ENCODE data around the gene HSD17B7. TPM values are rescaled to one million over a fixed set of nuclear protein-coding genes. Genes with fewer than 3 reads are reported as not detected.
"Not testable (repeated sequence)": the region's sequence is repeated elsewhere in the genome, so short reads cannot be mapped to it uniquely, and the experiment has no call there.

The HSD17B7 gene
- total RNA-seq, 4 donors from 2014 or later, result 6.8 to 11.3 (median 9.7) TPM

GRCh38 chr1:162774007-162774406 lies 16.5 kb upstream of the HSD17B7 start:
- peak overlapping the region in 1 of 4 donors; percentile 25 for H3K27ac ChIP-seq
- no peak for ATAC-seq
- TF ChIP-seq CTCF (IDR thresholded peaks at IDR 0.05), result no peak
- no peaks in the 10 kb centered on the region for H3K9me3 ChIP-seq
- H3K4me1 ChIP-seq, result no peaks in the 10 kb centered on the region
- peaks cover 0 to 94% of the 10 kb centered on the region in 2 donors for H3K36me3 ChIP-seq
- no peak overlapping the region for H3K4me3 ChIP-seq
- no peaks in the 10 kb centered on the region for H3K27me3 ChIP-seq

GRCh38 chr1:162779043-162779442 lies 11.5 kb upstream of the HSD17B7 start:
- WGBS, 2 donors (ENCODE audit: low coverage in 1 of 2), result 88% methylated on average over 1 of the region's 1 CpG; no CpG with 5 or more reads in 1 of the 2 donors
- Histone ChIP-seq H3K27me3 (no peaks in the 10 kb centered on the region), H3K4me3 (no peak overlapping the region), H3K9me3 (no peaks in the 10 kb centered on the region), H3K4me1 (no peaks in the 10 kb centered on the region), H3K27ac (no peak overlapping the region), H3K36me3 (peaks cover 0 to 78% of the 10 kb centered on the region in 2 donors)
- no peak for ATAC-seq
- TF ChIP-seq CTCF (IDR thresholded peaks at IDR 0.05), result no peak
- TF ChIP-seq EP300 (IDR thresholded peaks at IDR 0.05), result no peak
- TF ChIP-seq POLR2A (IDR thresholded peaks at IDR 0.05), result no peak
- TF ChIP-seq POLR2AphosphoS5 (IDR thresholded peaks at IDR 0.05), result no peak

GRCh38 chr1:162782671-162783070 lies 7.8 kb upstream of the HSD17B7 start:
- no peak overlapping the region for H3K4me3 ChIP-seq
- H3K27me3 ChIP-seq, result no peaks in the 10 kb centered on the region
- peaks cover 0 to 47% of the 10 kb centered on the region in 2 donors for H3K36me3 ChIP-seq
- no peaks in the 10 kb centered on the region for H3K9me3 ChIP-seq
- H3K27ac ChIP-seq, result no peak overlapping the region
- no peak for ATAC-seq
- H3K4me1 ChIP-seq, result no peaks in the 10 kb centered on the region
- TF ChIP-seq CTCF (IDR thresholded peaks at IDR 0.05) (no peak), POLR2A (IDR thresholded peaks at IDR 0.05) (no peak), EP300 (IDR thresholded peaks at IDR 0.05) (no peak), POLR2AphosphoS5 (IDR thresholded peaks at IDR 0.05) (no peak)

- not testable (repeated sequence) for H3K4me1 ChIP-seq, H3K9me3 ChIP-seq, H3K4me3 ChIP-seq, ATAC-seq, H3K27me3 ChIP-seq
- H3K36me3 ChIP-seq, result peaks cover 0 to 24% of the 10 kb centered on the region in 2 donors
- no CpG with 5 or more reads among the region's 1 CpG for WGBS, 2 donors (ENCODE audit: low coverage in 1 of 2)
- peak overlapping the region in 1 of 4 donors; percentile 10 for H3K27ac ChIP-seq
Measured at GRCh38 chr1:162784926-162785325, 5.6 kb upstream of the HSD17B7 start.

GRCh38 chr1:162788783-162789182 lies 1.7 kb upstream of the HSD17B7 start:
- not testable (repeated sequence) for ATAC-seq, H3K36me3 ChIP-seq, H3K9me3 ChIP-seq, H3K27me3 ChIP-seq, H3K4me3 ChIP-seq, H3K4me1 ChIP-seq
- H3K27ac ChIP-seq, result peak overlapping the region in 3 of 4 donors; percentile 89 to 92 (median 92)
- WGBS, 2 donors (ENCODE audit: low coverage in 1 of 2), result 80 to 100% methylated on average over 1 of the region's 1 CpG

GRCh38 chr1:162790985-162791357 lies 469 bp downstream of the HSD17B7 start:
- not testable (repeated sequence) for H3K4me1 ChIP-seq, H3K9me3 ChIP-seq
- H3K27ac ChIP-seq, result peak overlapping the region; percentile 87 to 92 (median 90)

GRCh38 chr1:162794284-162794683 lies 3.8 kb downstream of the HSD17B7 start:
- H3K4me1 ChIP-seq, ATAC-seq, H3K27ac ChIP-seq, H3K9me3 ChIP-seq, H3K4me3 ChIP-seq, H3K27me3 ChIP-seq: not testable (repeated sequence)
- WGBS, 2 donors (ENCODE audit: low coverage in 1 of 2), result 53 to 100% methylated on average over 1 of the region's 1 CpG
- peaks cover 0 to 16% of the 10 kb centered on the region in 2 donors for H3K36me3 ChIP-seq

More at GRCh38 chr1:162790985-162791357, 469 bp downstream of the HSD17B7 start:
- peak; percentile 8 for ATAC-seq
- peak overlapping the region; percentile 51 to 79 for H3K4me3 ChIP-seq
- no CpG with 5 or more reads among the region's 8 CpGs for WGBS, 2 donors (ENCODE audit: low coverage in 1 of 2)
- H3K36me3 ChIP-seq, H3K27me3 ChIP-seq: not testable (repeated sequence)

GRCh38 chr1:162796617-162797279 lies 6.2 kb downstream of the HSD17B7 start:
- peaks cover 0 to 38% of the 10 kb centered on the region in 2 donors for H3K36me3 ChIP-seq
- H3K4me3 ChIP-seq, H3K4me1 ChIP-seq, H3K9me3 ChIP-seq, ATAC-seq, H3K27ac ChIP-seq, H3K27me3 ChIP-seq: not testable (repeated sequence)
- WGBS, 2 donors (ENCODE audit: low coverage in 1 of 2), result 57 to 87% methylated on average over 3 to 4 of the region's 4 CpGs

Data from gastroesophageal sphincter (tissue), 4 donors.